Stomach (tissue), 9 donors: ENCODE measurements around the gene HEATR9. TPM values are rescaled to one million over a fixed set of nuclear protein-coding genes. Genes with fewer than 3 reads are reported as not detected.

ENCODE experiments used
- DNase-seq, 2 donors: peaks; one replicate each; pipeline versions ENCODE4 v3.0.0 to v3.0.0-alpha.2; 2013 to 2019
- H3K27ac ChIP-seq, 5 donors: fragments of 200-600 bp in 4 of 5; sonication (generic) in 4 of 5; one replicate each; pipeline ENCODE4 v1.5.1; 2013 to 2019; ENCODE audit warnings: mild to moderate bottlenecking in 1 of 5, moderate library complexity in 1 of 5
- H3K27me3 ChIP-seq, 3 donors: fragments of 200-600 bp; sonication (generic); one replicate each; pipeline ENCODE4 v1.5.1; 2017 to 2019; ENCODE audit warnings: mixed run types in 1 of 3
- H3K36me3 ChIP-seq, 4 donors: fragments of 200-600 bp; sonication (generic); 1 replicate in 3 of 4; 2 replicates in 1 of 4; pipeline ENCODE4 v1.5.1; 2016 to 2019
- H3K4me1 ChIP-seq, 4 donors: fragments of 200-600 bp; sonication (generic); one replicate each; pipeline ENCODE4 v1.5.1; 2016 to 2019
- H3K4me3 ChIP-seq, 4 donors: fragments of 200-600 bp; sonication (generic) in 3 of 4; one replicate each; pipeline ENCODE4 v1.5.1; 2016 to 2019; ENCODE audit warnings: mild to moderate bottlenecking in 1 of 4
- H3K9me3 ChIP-seq, 4 donors: fragments of 200-600 bp; sonication (generic); one replicate each; pipeline ENCODE4 v1.5.1; 2016 to 2019
- CTCF ChIP-seq, 7 experiments: fragments of 450-650 bp in 4 of 7; fragments of 200-600 bp in 3 of 7; sonication (generic) in 3 of 7; IDR thresholded peaks; one replicate each; pipeline ENCODE4 v1.5.1; 2016 to 2019; ENCODE audit warnings: antibody characterized with exemption in 7 of 7, control low read depth in 2 of 7, mild to moderate bottlenecking in 1 of 7
- EP300 ChIP-seq: sonication (generic); formaldehyde crosslinking; IDR thresholded peaks from one replicate; pipeline ENCODE4 v1.6.1; 2017; ENCODE audit warnings: antibody characterized with exemption
- POLR2A ChIP-seq, 4 donors: fragments of 450-650 bp; IDR thresholded peaks; one replicate each; pipeline ENCODE4 v1.6.1; 2016; ENCODE audit warnings: antibody characterized with exemption in 4 of 4, control low read depth in 2 of 4, mild to moderate bottlenecking in 1 of 4, moderate library complexity in 1 of 4
- POLR2AphosphoS5 ChIP-seq, 3 donors: sonication (generic); formaldehyde crosslinking; IDR thresholded peaks; one replicate each; pipeline ENCODE4 v1.6.1; 2016; ENCODE audit warnings: antibody characterized with exemption in 3 of 3
- WGBS, 5 donors: extraction: QIAGEN DNeasy Blood & Tissue Kit in 3 of 5; methylation state at CpG; one replicate each; pipeline versions ENCODE4 v1.1.5 to v1.1.7; 2013 to 2018; 5-methylcytosine and 5-hydroxymethylcytosine counted together
- intact Hi-C: fragments of 100-400 bp; cut with DNase I; formaldehyde crosslinking; loops from one replicate; pipeline ENCODE4 v1.15.1; 2023; ENCODE audit warnings: low total_unique reads
- polyA plus RNA-seq, 3 donors: library from polyadenylated mRNA; stranded (reverse); fragments of 200-250 nt; gene quantifications; one replicate each; pipeline ENCODE4 v1.2.3, GENCODE V29; 2013
- total RNA-seq, 5 donors: library from RNA; depleted of rRNA; stranded (reverse); fragments of >200 nt; gene quantifications; one replicate each; pipeline versions ENCODE4 v1.1.0 to v1.2.3, GENCODE V29; 2014 to 2016
- donor health status: healthy with polysubstance abuse.
- donor health status: Bipolar disorder and iron deficiency.
- donor health status: healthy.

Gene HEATR9
- total and polyA plus RNA-seq, 8 donors: 0.29 TPM; not detected in 7

- peaks cover 18 to 75% (median 58%) of the 10 kb centered on the region in 4 donors for H3K4me1 ChIP-seq
- intact Hi-C loops: no loop called here
- no peak for TF ChIP-seq POLR2AphosphoS5 (IDR thresholded peaks at IDR 0.05)
- TF ChIP-seq CTCF (IDR thresholded peaks at IDR 0.05): no peak
- TF ChIP-seq POLR2A (IDR thresholded peaks at IDR 0.05): no peak
- TF ChIP-seq EP300: no peak
Observed at GRCh38 chr17:35811759-35812158, 56.9 kb downstream of the HEATR9 start.

GRCh38 chr17:35809855-35810461 is 58.7 kb downstream of the HEATR9 start:
- DNase-seq: peak in 1 of 2 donors; percentile 20
- no peak for TF ChIP-seq CTCF (IDR thresholded peaks at IDR 0.05)
- TF ChIP-seq POLR2AphosphoS5 (IDR thresholded peaks at IDR 0.05): no peak
- no peak for TF ChIP-seq POLR2A (IDR thresholded peaks at IDR 0.05)
- no peak for TF ChIP-seq EP300
- intact Hi-C loops: loop anchor here (5.0 kb wide), 1 partner anchor 43 kb away; no protein-coding TSS in a partner anchor

More at GRCh38 chr17:35811759-35812158, 56.9 kb downstream of the HEATR9 start:
- H3K27me3 ChIP-seq: no peaks in the 10 kb centered on the region
- H3K4me3 ChIP-seq: peak overlapping the region in 1 of 4 donors; percentile 79
- DNase-seq: no peak
- peaks cover 0 to 8% (median 3%) of the 10 kb centered on the region in 4 donors for H3K36me3 ChIP-seq
- 73 to 81% (median 75%) methylated on average over 6 of the region's 6 CpGs for WGBS, 5 donors
- H3K9me3 ChIP-seq: no peaks in the 10 kb centered on the region
- no peak overlapping the region for H3K27ac ChIP-seq

GRCh38 chr17:35808962-35809854 is 59.5 kb downstream of the HEATR9 start, which contains the start of gene TAF15:
TAF15 (plus strand) TSS chr17:35809484; CDS start chr17:35809570, 86 bp downstream.
- intact Hi-C loops: loop anchor here (5.0 kb wide), 1 partner anchor 42 kb away; no protein-coding TSS in a partner anchor
- Histone ChIP-seq H3K27me3 (no peaks in the 10 kb centered on the region), H3K4me3 (peak within 1 kb of the TSS; percentile 79 to 96 (median 88)), H3K9me3 (no peaks in the 10 kb centered on the region), H3K27ac (peak within 1 kb of the TSS; percentile 93 to 98 (median 96)), H3K4me1 (peaks cover 18 to 62% (median 44%) of the 10 kb centered on the region in 4 donors), H3K36me3 (no peaks in the 10 kb centered on the region)
- DNase-seq: peak; percentile 96 to 99
- WGBS, 5 donors: 0 to 1% (median 0%) methylated on average over 44 to 71 of the region's 71 CpGs
- no peak for TF ChIP-seq EP300
- TF ChIP-seq CTCF (IDR thresholded peaks at IDR 0.05): peak in 5 of 7 experiments; percentile 64 to 85 (median 76)
- TF ChIP-seq POLR2A (IDR thresholded peaks at IDR 0.05): peak in 2 of 4 donors; percentile 87 to 96
- peak; percentile 93 to 99 (median 99) for TF ChIP-seq POLR2AphosphoS5 (IDR thresholded peaks at IDR 0.05)

More at GRCh38 chr17:35809855-35810461, 58.7 kb downstream of the HEATR9 start:
- no peaks in the 10 kb centered on the region for H3K27me3 ChIP-seq
- no peaks in the 10 kb centered on the region for H3K9me3 ChIP-seq
- 0 to 1% (median 0%) methylated on average over 7 to 24 of the region's 24 CpGs for WGBS, 5 donors
- H3K4me3 ChIP-seq: peak overlapping the region; percentile 79 to 96 (median 88)
- peak overlapping the region; percentile 93 to 98 (median 96) for H3K27ac ChIP-seq
- H3K4me1 ChIP-seq: peaks cover 18 to 62% (median 44%) of the 10 kb centered on the region in 4 donors
- H3K36me3 ChIP-seq: no peaks in the 10 kb centered on the region
